ENCODE results near the gene REEP3. TPM values are rescaled to one million over a fixed set of nuclear protein-coding genes. Genes with fewer than 3 reads are reported as not detected.

Gene REEP3
- total RNA-seq, 1 donor from 2014 or later, result 33.1 TPM

DNA sequence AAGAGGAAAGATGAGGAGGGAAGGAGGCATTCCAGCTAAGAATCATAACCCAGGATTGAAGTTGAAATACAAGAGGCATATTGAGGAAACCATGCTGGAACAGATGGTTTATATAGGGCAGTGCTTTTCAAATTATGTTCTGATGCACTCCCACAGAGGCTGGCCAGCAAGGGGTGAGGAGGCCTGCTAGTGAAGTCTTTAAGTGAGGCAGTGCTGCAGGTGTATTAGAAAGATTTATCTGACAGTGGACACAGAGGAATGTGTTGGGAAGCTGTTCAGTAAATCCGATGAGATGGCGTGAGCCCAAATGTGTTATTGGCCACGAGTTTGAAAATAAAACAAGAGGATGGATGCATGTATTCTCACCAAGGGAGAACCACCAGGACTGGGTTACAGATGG lies 28.6 kb downstream of the REEP3 start:
- no peaks in the 10 kb centered on the region for H3K27me3 Mint-ChIP-seq (ENCODE audit: low read depth)
- peaks cover 27% of the 10 kb centered on the region for H3K36me3 Mint-ChIP-seq
- TF ChIP-seq, protein P1, sequence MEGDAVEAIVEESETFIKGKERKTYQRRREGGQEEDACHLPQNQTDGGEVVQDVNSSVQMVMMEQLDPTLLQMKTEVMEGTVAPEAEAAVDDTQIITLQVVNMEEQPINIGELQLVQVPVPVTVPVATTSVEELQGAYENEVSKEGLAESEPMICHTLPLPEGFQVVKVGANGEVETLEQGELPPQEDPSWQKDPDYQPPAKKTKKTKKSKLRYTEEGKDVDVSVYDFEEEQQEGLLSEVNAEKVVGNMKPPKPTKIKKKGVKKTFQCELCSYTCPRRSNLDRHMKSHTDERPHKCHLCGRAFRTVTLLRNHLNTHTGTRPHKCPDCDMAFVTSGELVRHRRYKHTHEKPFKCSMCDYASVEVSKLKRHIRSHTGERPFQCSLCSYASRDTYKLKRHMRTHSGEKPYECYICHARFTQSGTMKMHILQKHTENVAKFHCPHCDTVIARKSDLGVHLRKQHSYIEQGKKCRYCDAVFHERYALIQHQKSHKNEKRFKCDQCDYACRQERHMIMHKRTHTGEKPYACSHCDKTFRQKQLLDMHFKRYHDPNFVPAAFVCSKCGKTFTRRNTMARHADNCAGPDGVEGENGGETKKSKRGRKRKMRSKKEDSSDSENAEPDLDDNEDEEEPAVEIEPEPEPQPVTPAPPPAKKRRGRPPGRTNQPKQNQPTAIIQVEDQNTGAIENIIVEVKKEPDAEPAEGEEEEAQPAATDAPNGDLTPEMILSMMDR (IDR thresholded peaks at IDR 0.05; ENCODE audit: unreplicated experiment), result no peak
- H3K27ac Mint-ChIP-seq, result no peak overlapping the region
- H3K9me3 Mint-ChIP-seq, result peaks cover 9% of the 10 kb centered on the region
- H3K4me1 Mint-ChIP-seq, result peaks cover 8% of the 10 kb centered on the region
- no peak overlapping the region for H3K4me3 Mint-ChIP-seq
- DNase-seq (ENCODE audit: low spot score in 2 of 2, unreplicated experiment in 2 of 2), result no peak

DNA sequence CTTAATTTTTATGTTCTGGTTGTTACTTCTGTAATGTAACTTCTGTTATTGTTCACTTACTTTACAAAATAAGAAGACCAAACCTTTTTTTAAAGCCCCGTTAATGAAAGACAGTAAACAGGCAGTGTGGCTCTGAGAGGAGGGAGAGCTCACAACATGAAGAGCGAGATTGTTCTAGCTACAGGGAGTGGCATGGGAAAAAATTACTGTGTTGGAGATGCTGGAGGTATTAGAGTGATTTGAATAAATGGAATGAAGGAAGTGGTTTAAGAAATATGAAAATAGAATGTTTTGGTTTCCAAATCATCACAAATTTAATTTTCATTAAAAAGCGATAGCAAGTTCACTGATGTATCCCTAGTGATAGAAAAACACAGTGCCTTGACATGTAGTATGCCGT lies 31.8 kb downstream of the REEP3 start:
- TF ChIP-seq, protein P1 (IDR thresholded peaks at IDR 0.05; ENCODE audit: unreplicated experiment), result no peak
- Mint-ChIP-seq H3K36me3 (peaks cover 15% of the 10 kb centered on the region), H3K9me3 (peaks cover 4% of the 10 kb centered on the region), H3K27me3 (ENCODE audit: low read depth) (no peaks in the 10 kb centered on the region), H3K4me1 (peaks cover 8% of the 10 kb centered on the region), H3K27ac (peak overlapping the region; percentile 7), H3K4me3 (no peak overlapping the region)
- DNase-seq (ENCODE audit: low spot score in 2 of 2, unreplicated experiment in 2 of 2), result no peak

DNA sequence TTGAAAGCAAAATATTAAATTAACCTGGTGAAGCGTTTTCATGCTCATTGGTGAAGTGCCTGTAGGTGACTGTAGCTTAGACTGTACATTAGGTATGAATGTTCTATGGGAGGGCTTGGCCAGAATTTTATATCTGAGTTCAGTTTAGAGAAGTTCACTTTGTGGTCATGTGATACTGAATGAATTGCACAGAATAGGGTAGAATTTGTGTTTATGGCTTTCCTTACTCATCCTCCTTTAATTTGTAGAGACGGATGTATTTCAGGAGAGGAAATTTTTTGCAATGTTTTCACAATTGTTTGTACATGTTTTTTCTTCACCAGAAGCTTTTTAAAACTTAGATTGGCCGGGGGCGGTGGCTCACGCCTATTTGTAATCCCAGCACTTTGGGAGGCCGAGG lies 32.3 kb downstream of the REEP3 start:
- Mint-ChIP-seq H3K4me1 (peaks cover 8% of the 10 kb centered on the region), H3K27me3 (ENCODE audit: low read depth) (no peaks in the 10 kb centered on the region), H3K4me3 (no peak overlapping the region), H3K27ac (peak overlapping the region; percentile 20), H3K36me3 (peaks cover 15% of the 10 kb centered on the region), H3K9me3 (peaks cover 4% of the 10 kb centered on the region)
- TF ChIP-seq, protein P1 (IDR thresholded peaks at IDR 0.05; ENCODE audit: unreplicated experiment), result no peak
- no peak for DNase-seq (ENCODE audit: low spot score in 2 of 2, unreplicated experiment in 2 of 2)

DNA sequence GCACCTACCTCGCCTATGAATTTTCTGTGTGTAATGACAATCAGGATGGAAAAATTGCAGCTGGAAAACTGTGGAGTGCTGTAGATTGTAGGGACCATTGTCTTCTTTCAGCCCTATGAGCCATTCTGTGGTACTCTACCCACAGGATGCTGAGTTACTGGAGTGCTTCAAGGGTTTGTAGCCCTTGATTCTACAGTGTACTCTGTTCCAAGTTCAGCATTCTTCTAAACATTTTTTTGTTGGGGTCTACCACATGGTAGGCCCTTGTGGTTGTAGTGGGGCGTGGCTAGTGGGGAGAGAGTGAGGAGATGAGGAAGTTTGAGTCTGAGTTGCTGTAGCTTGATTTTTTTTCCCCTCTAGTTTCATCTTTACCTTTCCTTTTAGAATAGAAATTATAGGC lies 33.5 kb downstream of the REEP3 start:
- H3K9me3 Mint-ChIP-seq, result peaks cover 4% of the 10 kb centered on the region
- no peak overlapping the region for H3K27ac Mint-ChIP-seq
- no peaks in the 10 kb centered on the region for H3K27me3 Mint-ChIP-seq (ENCODE audit: low read depth)
- H3K4me1 Mint-ChIP-seq, result peaks cover 4% of the 10 kb centered on the region
- TF ChIP-seq, protein P1 (IDR thresholded peaks at IDR 0.05; ENCODE audit: unreplicated experiment), result no peak
- H3K36me3 Mint-ChIP-seq, result peaks cover 13% of the 10 kb centered on the region
- no peak overlapping the region for H3K4me3 Mint-ChIP-seq
- no peak for DNase-seq (ENCODE audit: low spot score in 2 of 2, unreplicated experiment in 2 of 2)

DNA sequence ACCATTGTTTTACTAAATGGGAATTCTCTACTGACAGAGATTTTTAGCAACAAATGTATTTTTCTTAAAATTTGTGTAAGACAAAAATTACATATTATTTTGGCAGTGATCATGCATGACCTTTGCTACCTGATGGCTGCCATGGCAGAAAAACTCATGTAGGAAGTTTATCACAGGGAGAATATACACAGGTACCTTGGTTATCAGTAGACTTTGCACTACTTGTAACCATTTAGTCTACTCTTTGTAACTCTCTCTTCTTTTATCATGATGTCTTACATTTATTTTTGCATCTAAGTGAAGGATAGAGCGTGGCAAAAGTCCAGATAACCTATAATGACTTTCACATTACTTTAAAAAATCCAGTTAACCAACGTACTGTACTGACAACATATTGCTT lies 34.1 kb downstream of the REEP3 start:
- Mint-ChIP-seq H3K4me3 (no peak overlapping the region), H3K9me3 (peaks cover 4% of the 10 kb centered on the region), H3K4me1 (peaks cover 5% of the 10 kb centered on the region), H3K27me3 (ENCODE audit: low read depth) (no peaks in the 10 kb centered on the region), H3K36me3 (peaks cover 13% of the 10 kb centered on the region), H3K27ac (no peak overlapping the region)
- TF ChIP-seq, protein P1 (IDR thresholded peaks at IDR 0.05; ENCODE audit: unreplicated experiment), result no peak
- no peak for DNase-seq (ENCODE audit: low spot score in 2 of 2, unreplicated experiment in 2 of 2)

Data from mesothelial cell of epicardium (in vitro differentiated cells).